Measurements from ENCODE around the gene CHMP3.

Gene CHMP3

GRCh38 chr2:86542814-86543213 lies 20.4 kb downstream of the CHMP3 start:
- no peak for TF ChIP-seq ZNF274 (IDR thresholded peaks at IDR 0.05; ENCODE audit: low read depth, low read length)
- no peak overlapping the region for H3K4me3 ChIP-seq (ENCODE audit: low read length)

GRCh38 chr2:86541334-86541733 lies 21.9 kb downstream of the CHMP3 start:
- no peak for TF ChIP-seq ZNF274 (IDR thresholded peaks at IDR 0.05; ENCODE audit: low read depth, low read length)

GRCh38 chr2:86533589-86533988 lies 29.7 kb downstream of the CHMP3 start:
- no peak for TF ChIP-seq ZNF274 (IDR thresholded peaks at IDR 0.05; ENCODE audit: low read depth, low read length)

More at GRCh38 chr2:86541334-86541733, 21.9 kb downstream of the CHMP3 start:
- no peak overlapping the region for H3K4me3 ChIP-seq (ENCODE audit: low read length)

GRCh38 chr2:86525421-86526340 lies 37.6 kb downstream of the CHMP3 start:
- TF ChIP-seq ZNF274 (IDR thresholded peaks at IDR 0.05; ENCODE audit: low read depth, low read length), result no peak

More at GRCh38 chr2:86533589-86533988, 29.7 kb downstream of the CHMP3 start:
- no peak overlapping the region for H3K4me3 ChIP-seq (ENCODE audit: low read length)

GRCh38 chr2:86523491-86523890 lies 39.8 kb downstream of the CHMP3 start:
- H3K4me3 ChIP-seq (ENCODE audit: low read length), result no peak overlapping the region
- no peak for TF ChIP-seq ZNF274 (IDR thresholded peaks at IDR 0.05; ENCODE audit: low read depth, low read length)

More at GRCh38 chr2:86525421-86526340, 37.6 kb downstream of the CHMP3 start:
- H3K4me3 ChIP-seq (ENCODE audit: low read length), result no peak overlapping the region

GRCh38 chr2:86522711-86523110 lies 40.5 kb downstream of the CHMP3 start:
- TF ChIP-seq ZNF274 (IDR thresholded peaks at IDR 0.05; ENCODE audit: low read depth, low read length), result no peak
- H3K4me3 ChIP-seq (ENCODE audit: low read length), result no peak overlapping the region

GRCh38 chr2:86521922-86522321 lies 41.3 kb downstream of the CHMP3 start:
- TF ChIP-seq ZNF274 (IDR thresholded peaks at IDR 0.05; ENCODE audit: low read depth, low read length), result no peak

GRCh38 chr2:86520153-86520552 lies 43.1 kb downstream of the CHMP3 start:
- no peak overlapping the region for H3K4me3 ChIP-seq (ENCODE audit: low read length)
- TF ChIP-seq ZNF274 (IDR thresholded peaks at IDR 0.05; ENCODE audit: low read depth, low read length), result no peak

More at GRCh38 chr2:86521922-86522321, 41.3 kb downstream of the CHMP3 start:
- no peak overlapping the region for H3K4me3 ChIP-seq (ENCODE audit: low read length)

GRCh38 chr2:86519349-86519748 lies 43.9 kb downstream of the CHMP3 start:
- no peak for TF ChIP-seq ZNF274 (IDR thresholded peaks at IDR 0.05; ENCODE audit: low read depth, low read length)
- no peak overlapping the region for H3K4me3 ChIP-seq (ENCODE audit: low read length)

- TF ChIP-seq ZNF274 (IDR thresholded peaks at IDR 0.05; ENCODE audit: low read depth, low read length), result no peak
- H3K4me3 ChIP-seq (ENCODE audit: low read length), result no peak overlapping the region
Observed at GRCh38 chr2:86518481-86518880, 44.8 kb downstream of the CHMP3 start.

GRCh38 chr2:86513948-86514660 lies 49.1 kb downstream of the CHMP3 start:
- H3K4me3 ChIP-seq (ENCODE audit: low read length), result no peak overlapping the region
- TF ChIP-seq ZNF274 (IDR thresholded peaks at IDR 0.05; ENCODE audit: low read depth, low read length), result no peak

- no peak for TF ChIP-seq ZNF274 (IDR thresholded peaks at IDR 0.05; ENCODE audit: low read depth, low read length)
- no peak overlapping the region for H3K4me3 ChIP-seq (ENCODE audit: low read length)
Observed at GRCh38 chr2:86512892-86513291, 50.4 kb downstream of the CHMP3 start.

- H3K4me3 ChIP-seq (ENCODE audit: low read length), result no peak overlapping the region
- no peak for TF ChIP-seq ZNF274 (IDR thresholded peaks at IDR 0.05; ENCODE audit: low read depth, low read length)
Observed at GRCh38 chr2:86512034-86512433, 51.2 kb downstream of the CHMP3 start.

GRCh38 chr2:86510436-86510933 lies 52.8 kb downstream of the CHMP3 start:
- TF ChIP-seq ZNF274 (IDR thresholded peaks at IDR 0.05; ENCODE audit: low read depth, low read length), result no peak
- no peak overlapping the region for H3K4me3 ChIP-seq (ENCODE audit: low read length)
